GM23338 (cell line): Measurements from ENCODE around the gene LDB3.

Source experiments
- CTCF ChIP-seq, 2 experiments: fragments of 200-600 bp in 1 of 2; sonication (generic) in 1 of 2; conservative IDR thresholded peaks; 2 replicates each; pipeline versions ENCODE4 v1.5.1 to v1.6.1; 2016 to 2017; ENCODE audit warnings: antibody characterized with exemption in 2 of 2, low read depth in 2 of 2, mild to moderate bottlenecking in 2 of 2, moderate library complexity in 1 of 2
- EZH2 ChIP-seq: fragments of 200-600 bp; sonication (generic); IDR thresholded peaks from one replicate; pipeline ENCODE4 v1.8.0; 2017; ENCODE audit warnings: antibody characterized with exemption, mild to moderate bottlenecking, low read depth; ENCODE audit not compliant: unreplicated experiment
- EZH2phosphoT487 ChIP-seq: fragments of 200-600 bp; sonication (generic); IDR thresholded peaks from one replicate; pipeline ENCODE4 v1.8.1; 2018; ENCODE audit warnings: antibody characterized with exemption; ENCODE audit not compliant: unreplicated experiment
- JUNB ChIP-seq: IDR thresholded peaks from one replicate; pipeline ENCODE4 v1.6.1; 2016; ENCODE audit warnings: antibody characterized with exemption; ENCODE audit not compliant: unreplicated experiment
- POLR2AphosphoS5 ChIP-seq: IDR thresholded peaks from 2 replicates; pipeline ENCODE4 v1.6.1; 2016; ENCODE audit warnings: antibody characterized with exemption, low read depth
- ZNF331 ChIP-seq: fragments of 250-450 bp; sonication (Bioruptor Pico); IDR thresholded peaks from 2 replicates; pipeline ENCODE4 v1.5.0; 2020; ENCODE audit warnings: low read depth, mild to moderate bottlenecking, moderate library complexity

DNA sequence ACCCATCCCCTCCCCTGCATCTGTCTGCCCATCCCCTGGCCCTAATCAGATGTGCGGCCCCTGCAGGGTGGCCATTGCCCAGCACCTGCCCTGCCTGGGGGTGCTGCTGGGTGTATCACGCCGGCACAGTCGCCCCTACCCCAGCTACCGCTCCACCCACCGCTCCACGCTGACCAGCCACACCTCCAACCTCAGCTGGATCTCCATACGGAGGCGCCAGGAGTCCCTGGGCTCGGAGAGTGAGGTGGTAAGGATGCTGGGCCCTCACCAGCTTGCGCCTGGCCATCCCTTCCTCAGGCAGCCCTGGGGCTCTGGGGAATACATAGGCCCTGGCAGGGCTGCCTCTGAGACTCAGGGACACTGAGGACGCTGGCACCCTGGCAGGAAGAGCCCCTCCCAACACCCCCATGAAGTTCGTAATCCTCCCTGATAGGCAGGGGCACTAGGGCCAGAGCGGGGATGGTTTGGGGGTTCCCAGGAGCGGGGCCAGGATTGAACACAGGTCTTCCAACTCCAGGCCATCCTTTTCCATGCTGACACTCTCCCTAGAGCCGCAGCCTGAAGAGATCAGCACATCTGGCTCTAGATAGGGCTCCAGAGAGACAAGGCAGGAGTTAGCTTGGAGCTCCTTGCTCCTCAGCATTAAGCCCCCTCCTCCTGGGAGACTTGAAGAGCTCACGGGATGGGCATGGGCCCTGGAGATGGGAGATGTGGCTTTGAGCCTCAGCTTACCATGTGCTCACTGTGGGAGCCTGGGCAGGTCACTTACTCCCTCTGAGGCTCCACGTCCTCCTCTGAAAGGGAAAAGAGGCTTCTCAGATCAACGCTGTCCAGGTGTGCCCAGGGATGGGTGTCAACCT is 5.9 kb upstream of the LDB3 start:
- TF ChIP-seq CTCF (conservative IDR thresholded peaks at IDR 0.05; ENCODE audit: low read depth in 2 of 2) (no peak), EZH2 (no peak), JUNB (no peak), EZH2phosphoT487 (no peak), POLR2AphosphoS5 (no peak), ZNF331 (no peak)
